GM10266 (cell line): Measurements from ENCODE around the gene C1orf50.
A peak's percentile ranks its signal among the peaks of the same experiment; 100 is the strongest.

Experiments used
- DNase-seq: peaks from one replicate; pipeline ENCODE4 v3.0.0; 2012; ENCODE audit errors: extremely low spot score
- TF ChIP-seq, protein P1 (sequence below): IDR thresholded peaks from 2 replicates; pipeline ENCODE4 v1.5.1; 2012; ENCODE audit warnings: mild to moderate bottlenecking, low read depth; ENCODE audit not compliant: control insufficient read depth, insufficient read depth; ENCODE audit errors: missing control alignments

The C1orf50 gene

DNA sequence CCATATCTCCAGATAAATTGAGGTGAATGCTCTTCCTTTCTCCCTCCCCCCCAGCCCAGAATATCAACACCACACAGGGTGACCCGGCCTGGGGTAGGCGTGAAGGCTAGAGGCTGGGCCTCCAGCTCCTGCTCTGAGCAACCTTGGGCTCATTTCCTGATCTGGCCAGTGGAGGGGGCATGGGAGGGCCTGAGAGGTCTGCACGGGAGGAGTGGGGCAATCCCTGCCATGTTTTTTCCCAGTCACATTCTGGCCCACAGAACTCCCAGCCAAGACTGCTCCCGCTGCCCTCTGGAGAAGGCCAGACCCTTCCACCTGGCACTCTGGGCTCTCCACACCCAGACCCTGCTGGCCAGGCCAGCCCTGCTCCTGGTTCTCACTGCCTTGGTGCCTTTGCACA is 30.9 kb upstream of the C1orf50 start:
- DNase-seq: no peak
- TF ChIP-seq, protein P1, sequence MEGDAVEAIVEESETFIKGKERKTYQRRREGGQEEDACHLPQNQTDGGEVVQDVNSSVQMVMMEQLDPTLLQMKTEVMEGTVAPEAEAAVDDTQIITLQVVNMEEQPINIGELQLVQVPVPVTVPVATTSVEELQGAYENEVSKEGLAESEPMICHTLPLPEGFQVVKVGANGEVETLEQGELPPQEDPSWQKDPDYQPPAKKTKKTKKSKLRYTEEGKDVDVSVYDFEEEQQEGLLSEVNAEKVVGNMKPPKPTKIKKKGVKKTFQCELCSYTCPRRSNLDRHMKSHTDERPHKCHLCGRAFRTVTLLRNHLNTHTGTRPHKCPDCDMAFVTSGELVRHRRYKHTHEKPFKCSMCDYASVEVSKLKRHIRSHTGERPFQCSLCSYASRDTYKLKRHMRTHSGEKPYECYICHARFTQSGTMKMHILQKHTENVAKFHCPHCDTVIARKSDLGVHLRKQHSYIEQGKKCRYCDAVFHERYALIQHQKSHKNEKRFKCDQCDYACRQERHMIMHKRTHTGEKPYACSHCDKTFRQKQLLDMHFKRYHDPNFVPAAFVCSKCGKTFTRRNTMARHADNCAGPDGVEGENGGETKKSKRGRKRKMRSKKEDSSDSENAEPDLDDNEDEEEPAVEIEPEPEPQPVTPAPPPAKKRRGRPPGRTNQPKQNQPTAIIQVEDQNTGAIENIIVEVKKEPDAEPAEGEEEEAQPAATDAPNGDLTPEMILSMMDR: peak; percentile 34

DNA sequence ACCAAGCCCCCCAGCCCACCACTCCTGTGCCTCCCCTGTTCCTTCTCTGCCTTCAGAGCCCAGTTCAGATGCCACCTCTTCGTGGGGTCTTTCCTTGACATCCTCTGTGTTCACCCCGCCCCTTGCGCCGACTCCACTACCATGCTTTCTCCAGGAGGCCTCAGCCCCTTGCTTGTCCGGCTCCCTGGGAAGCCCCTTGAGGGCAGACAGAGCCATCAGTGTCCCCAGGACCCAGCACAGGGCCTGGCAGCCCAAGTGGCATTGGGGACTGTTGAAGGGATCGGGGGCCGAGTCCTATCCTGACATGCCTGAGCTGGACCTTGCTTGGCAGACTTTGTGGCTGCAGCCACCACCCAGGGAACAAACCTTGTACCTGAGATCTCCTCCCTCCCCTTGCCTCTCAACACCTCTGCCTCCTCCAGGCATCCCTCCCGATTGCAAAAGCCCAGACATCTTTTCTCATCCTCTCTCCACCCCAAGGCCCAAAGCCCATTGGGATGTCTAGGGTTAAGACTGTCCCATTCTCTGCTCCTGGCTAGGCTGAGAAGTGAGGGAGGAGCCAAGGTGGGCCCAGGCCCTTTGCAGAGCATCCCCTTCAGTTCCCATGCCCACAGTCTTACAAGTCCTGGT is 30.4 kb upstream of the C1orf50 start:
- TF ChIP-seq, protein P1: no peak
- DNase-seq: no peak

DNA sequence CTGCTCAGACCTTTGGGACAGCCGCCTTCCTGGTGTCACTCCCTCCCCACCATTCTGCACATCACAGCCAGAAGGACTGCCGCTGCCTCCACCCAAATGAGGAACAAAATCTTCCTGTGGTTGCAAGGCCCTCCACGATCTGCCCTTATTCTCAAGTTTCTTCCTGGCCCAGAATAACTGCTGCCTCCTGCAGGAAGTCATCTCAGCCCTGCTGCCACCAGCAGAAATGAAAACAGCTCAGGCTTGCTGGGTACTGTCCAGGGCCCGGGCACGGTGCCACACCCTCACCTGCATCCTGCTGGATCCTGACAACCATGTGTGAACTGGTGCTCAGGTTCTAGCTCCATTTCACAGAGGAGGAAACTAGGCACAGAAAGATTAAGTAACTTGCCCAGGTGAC is 29.8 kb upstream of the C1orf50 start:
- TF ChIP-seq, protein P1: peak; percentile 20
- DNase-seq: peak; percentile 56

DNA sequence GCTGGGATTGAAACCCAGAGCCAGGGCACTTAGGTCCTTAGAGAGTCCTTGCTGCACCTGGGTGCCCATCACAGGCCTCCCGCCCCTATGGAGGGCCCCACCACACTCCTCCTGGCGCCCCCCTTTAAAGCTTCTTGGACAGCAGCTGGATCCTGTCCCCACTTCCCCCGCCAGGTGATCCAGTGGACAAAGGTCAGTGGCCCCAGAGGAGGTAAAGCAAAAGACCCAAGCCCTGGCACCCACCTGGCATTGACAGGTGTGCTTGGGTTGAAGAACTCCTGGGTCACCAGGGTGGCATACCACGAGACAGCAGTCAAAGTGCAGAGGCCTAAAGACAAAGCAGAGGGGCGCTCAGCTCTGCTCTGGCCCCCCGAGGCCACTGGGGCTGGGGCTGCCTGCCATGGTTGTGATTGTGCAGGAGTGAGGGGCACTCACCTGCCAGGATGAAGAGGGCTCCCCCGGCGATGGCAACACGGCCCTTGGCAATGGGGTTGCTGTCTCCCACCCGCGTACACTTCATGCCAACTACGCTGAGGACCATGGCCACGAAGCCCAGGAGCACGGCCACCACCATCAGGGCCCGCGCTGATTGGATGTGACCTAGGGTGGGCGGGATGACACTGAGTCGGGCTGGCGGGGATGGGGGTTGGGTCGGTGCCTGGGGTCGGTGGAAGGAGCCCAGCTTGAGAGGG is 28.9 kb upstream of the C1orf50 start:
- no peak for DNase-seq
- TF ChIP-seq, protein P1: no peak

DNA sequence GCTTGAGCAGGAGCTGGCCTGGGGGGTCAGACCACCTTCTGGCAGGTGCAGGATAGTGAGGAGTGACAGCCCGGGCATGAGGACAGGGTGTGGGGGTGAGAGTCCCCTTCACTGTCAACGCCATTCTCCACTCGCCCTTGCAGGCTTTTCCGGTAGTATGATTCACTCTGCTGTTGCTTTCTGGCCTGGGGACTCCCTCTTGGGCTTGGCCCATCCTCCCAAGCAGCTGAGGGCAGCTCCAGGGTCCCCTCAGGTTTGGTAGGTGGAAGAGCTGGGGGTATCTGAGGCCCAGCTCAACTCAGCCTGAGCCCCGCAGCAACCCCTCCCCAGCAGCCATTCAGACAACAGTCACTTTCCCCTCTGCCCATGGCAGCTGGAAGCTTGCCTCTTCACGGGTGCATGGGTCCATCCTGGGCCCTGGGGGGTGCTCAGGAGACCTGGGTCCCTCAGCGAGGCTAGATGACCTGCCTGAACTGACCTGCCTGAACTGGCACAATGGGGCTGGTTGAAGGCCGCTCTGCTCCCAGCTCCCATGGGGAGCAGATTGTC is 28.3 kb upstream of the C1orf50 start:
- TF ChIP-seq, protein P1: no peak
- DNase-seq: no peak

DNA sequence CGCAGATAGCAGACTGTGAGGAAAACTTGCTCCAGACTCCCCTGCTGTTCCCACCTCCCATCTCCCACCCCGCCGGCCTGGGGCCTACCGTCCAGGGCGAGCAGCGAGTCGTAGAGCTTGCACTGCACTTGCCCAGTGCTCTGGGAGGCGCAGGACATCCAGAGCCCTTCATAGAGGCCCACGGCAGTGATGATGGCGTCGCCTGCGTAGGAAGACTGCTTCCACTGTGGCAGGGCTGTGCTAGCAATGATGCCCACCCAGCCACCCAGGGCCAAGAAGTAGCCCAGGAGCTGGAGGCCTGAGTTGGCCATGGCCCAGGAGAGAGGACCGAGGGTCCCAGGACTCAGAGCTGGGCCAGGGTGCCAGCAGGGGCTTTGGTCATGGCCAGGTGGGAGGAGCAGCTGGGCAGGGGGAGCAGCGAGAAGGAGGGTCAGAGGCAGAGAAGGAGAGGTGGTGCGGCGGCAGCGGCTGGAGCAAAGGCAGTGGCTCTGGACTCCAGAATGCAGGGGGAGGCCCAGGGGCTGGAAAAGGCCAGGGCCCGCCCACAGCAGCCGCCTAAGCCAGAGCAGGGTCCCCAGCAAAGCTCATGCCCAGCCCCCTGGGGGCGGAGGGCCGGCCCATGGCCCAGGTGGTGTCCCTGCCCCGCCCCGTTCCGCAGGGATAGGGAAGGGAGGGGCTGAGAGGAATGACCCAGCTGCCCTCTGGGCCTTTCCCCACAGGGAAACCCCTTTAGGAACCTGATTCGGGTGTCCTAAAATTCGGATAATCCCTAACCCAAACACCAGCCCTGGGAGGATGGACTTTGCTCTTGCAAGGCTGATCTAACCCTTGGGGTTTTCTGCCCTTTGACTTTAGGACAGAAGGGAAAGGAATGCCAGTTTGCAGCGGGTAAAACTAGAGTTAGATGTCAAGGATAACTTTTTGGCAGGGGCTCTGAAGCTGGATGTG is 27.0 kb upstream of the C1orf50 start, which contains the start of gene CLDN19:
TSS of gene CLDN19 (minus strand) at position 484 of the 948 bp plus-strand sequence. CDS start at position 311, 173 bp downstream.
- DNase-seq: no peak
- TF ChIP-seq, protein P1: no peak
